ENCODE data around the gene PIK3C2G. TPM values are rescaled to one million over a fixed set of nuclear protein-coding genes. Genes with fewer than 3 reads are reported as not detected.

The PIK3C2G gene
- total RNA-seq, 4 donors from 2014 or later: 0.10 to 0.88 (median 0.40) TPM; not detected in 1

- Histone ChIP-seq H3K4me1 (no peaks in the 10 kb centered on the region), H3K36me3 (no peaks in the 10 kb centered on the region), H3K27ac (no peak overlapping the region), H3K4me3 (replicated peaks in 1 of 3) (no peak overlapping the region), H3K27me3 (no peaks in the 10 kb centered on the region), H3K9me3 (no peaks in the 10 kb centered on the region)
- TF ChIP-seq POLR2A (IDR thresholded peaks at IDR 0.05): no peak
- no peak for TF ChIP-seq CTCF (IDR thresholded peaks at IDR 0.05)
- intact Hi-C loops (cut with DNase I): no loop called here
- DNase-seq: no peak
Measured at GRCh38 chr12:18620986-18621385, 359.7 kb downstream of the PIK3C2G start.

GRCh38 chr12:18629445-18629844, 368.1 kb downstream of the PIK3C2G start:
- Histone ChIP-seq H3K4me3 (replicated peaks in 1 of 3) (no peak overlapping the region), H3K36me3 (no peaks in the 10 kb centered on the region), H3K27me3 (no peaks in the 10 kb centered on the region), H3K27ac (no peak overlapping the region), H3K4me1 (no peaks in the 10 kb centered on the region), H3K9me3 (no peaks in the 10 kb centered on the region)
- no peak for TF ChIP-seq CTCF (IDR thresholded peaks at IDR 0.05)
- no peak for TF ChIP-seq POLR2A (IDR thresholded peaks at IDR 0.05)
- 95 to 96% methylated on average over 2 of the region's 2 CpGs for WGBS, 2 donors
- intact Hi-C loops (cut with DNase I): no loop called here
- DNase-seq: no peak

GRCh38 chr12:18629916-18630315, 368.6 kb downstream of the PIK3C2G start:
- Histone ChIP-seq H3K4me3 (replicated peaks in 1 of 3) (no peak overlapping the region), H3K27ac (no peak overlapping the region), H3K27me3 (no peaks in the 10 kb centered on the region), H3K36me3 (no peaks in the 10 kb centered on the region), H3K9me3 (no peaks in the 10 kb centered on the region), H3K4me1 (no peaks in the 10 kb centered on the region)
- WGBS, 2 donors: 96% methylated on average over 1 of the region's 1 CpG
- no peak for DNase-seq
- TF ChIP-seq POLR2A (IDR thresholded peaks at IDR 0.05): no peak
- TF ChIP-seq CTCF (IDR thresholded peaks at IDR 0.05): no peak
- intact Hi-C loops (cut with DNase I): no loop called here

- no peaks in the 10 kb centered on the region for H3K36me3 ChIP-seq
- no peaks in the 10 kb centered on the region for H3K4me1 ChIP-seq
- H3K27me3 ChIP-seq: no peaks in the 10 kb centered on the region
- no peak overlapping the region for H3K4me3 ChIP-seq (replicated peaks in 1 of 3)
- H3K9me3 ChIP-seq: no peaks in the 10 kb centered on the region
- TF ChIP-seq CTCF (IDR thresholded peaks at IDR 0.05) (no peak), POLR2A (IDR thresholded peaks at IDR 0.05) (no peak)
- no peak for DNase-seq
- WGBS, 2 donors: 92 to 93% methylated on average over 5 of the region's 5 CpGs
- intact Hi-C loops (cut with DNase I): no loop called here
- no peak overlapping the region for H3K27ac ChIP-seq
Measured at GRCh38 chr12:18631339-18631738, 370.0 kb downstream of the PIK3C2G start.

GRCh38 chr12:18632848-18633247, 371.5 kb downstream of the PIK3C2G start:
- H3K4me3 ChIP-seq (replicated peaks in 1 of 3): no peak overlapping the region
- WGBS, 2 donors: 84 to 93% methylated on average over 2 of the region's 2 CpGs
- H3K27me3 ChIP-seq: no peaks in the 10 kb centered on the region
- no peak for TF ChIP-seq CTCF (IDR thresholded peaks at IDR 0.05)
- no peak for TF ChIP-seq POLR2A (IDR thresholded peaks at IDR 0.05)
- no peak for DNase-seq
- no peaks in the 10 kb centered on the region for H3K36me3 ChIP-seq
- H3K4me1 ChIP-seq: no peaks in the 10 kb centered on the region
- intact Hi-C loops (cut with DNase I): no loop called here
- no peak overlapping the region for H3K27ac ChIP-seq
- no peaks in the 10 kb centered on the region for H3K9me3 ChIP-seq

Measured in thyroid gland (tissue), 4 donors.